Measurements from ENCODE around the gene BCS1L.
A peak's percentile ranks its signal among the peaks of the same experiment; 100 is the strongest.

BCS1L gene

GRCh38 chr2:218659988-218660358, 490 bp downstream of the BCS1L start:
- peaks cover 41% of the 10 kb centered on the region for H3K79me2 ChIP-seq (ENCODE audit: low read length)
- H4K20me1 ChIP-seq (ENCODE audit: insufficient read depth, low read length), result no peaks in the 10 kb centered on the region
- peak overlapping the region; percentile 92 for H3K4me3 ChIP-seq (ENCODE audit: low read length)
- peaks cover 7% of the 10 kb centered on the region for H3K4me1 ChIP-seq (ENCODE audit: low read length)
- H3K36me3 ChIP-seq (replicated peaks; ENCODE audit: low read depth, low read length), result peaks cover 11% of the 10 kb centered on the region
- peak overlapping the region; percentile 98 for H3K4me2 ChIP-seq (ENCODE audit: low read length)
- H2AFZ ChIP-seq (ENCODE audit: low read depth, low read length), result peak overlapping the region; percentile 95
- no peaks in the 10 kb centered on the region for H3K9me3 ChIP-seq (ENCODE audit: insufficient read depth, low read length)
- TF ChIP-seq, protein P1, sequence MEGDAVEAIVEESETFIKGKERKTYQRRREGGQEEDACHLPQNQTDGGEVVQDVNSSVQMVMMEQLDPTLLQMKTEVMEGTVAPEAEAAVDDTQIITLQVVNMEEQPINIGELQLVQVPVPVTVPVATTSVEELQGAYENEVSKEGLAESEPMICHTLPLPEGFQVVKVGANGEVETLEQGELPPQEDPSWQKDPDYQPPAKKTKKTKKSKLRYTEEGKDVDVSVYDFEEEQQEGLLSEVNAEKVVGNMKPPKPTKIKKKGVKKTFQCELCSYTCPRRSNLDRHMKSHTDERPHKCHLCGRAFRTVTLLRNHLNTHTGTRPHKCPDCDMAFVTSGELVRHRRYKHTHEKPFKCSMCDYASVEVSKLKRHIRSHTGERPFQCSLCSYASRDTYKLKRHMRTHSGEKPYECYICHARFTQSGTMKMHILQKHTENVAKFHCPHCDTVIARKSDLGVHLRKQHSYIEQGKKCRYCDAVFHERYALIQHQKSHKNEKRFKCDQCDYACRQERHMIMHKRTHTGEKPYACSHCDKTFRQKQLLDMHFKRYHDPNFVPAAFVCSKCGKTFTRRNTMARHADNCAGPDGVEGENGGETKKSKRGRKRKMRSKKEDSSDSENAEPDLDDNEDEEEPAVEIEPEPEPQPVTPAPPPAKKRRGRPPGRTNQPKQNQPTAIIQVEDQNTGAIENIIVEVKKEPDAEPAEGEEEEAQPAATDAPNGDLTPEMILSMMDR (IDR thresholded peaks at IDR 0.05; ENCODE audit: low read depth, low read length), result no peak
- TF ChIP-seq EZH2phosphoT487 (IDR thresholded peaks at IDR 0.05; ENCODE audit: low read depth), result no peak
- H3K9ac ChIP-seq (ENCODE audit: low read length), result peak overlapping the region; percentile 79
- no peaks in the 10 kb centered on the region for H3K27me3 ChIP-seq (ENCODE audit: low read depth, low read length)
- 0 out of 2 replicates have a peak overlapping the region, but pooled peaks have one; percentile 14 for H3K27ac ChIP-seq (ENCODE audit: low read length)

DNA sequence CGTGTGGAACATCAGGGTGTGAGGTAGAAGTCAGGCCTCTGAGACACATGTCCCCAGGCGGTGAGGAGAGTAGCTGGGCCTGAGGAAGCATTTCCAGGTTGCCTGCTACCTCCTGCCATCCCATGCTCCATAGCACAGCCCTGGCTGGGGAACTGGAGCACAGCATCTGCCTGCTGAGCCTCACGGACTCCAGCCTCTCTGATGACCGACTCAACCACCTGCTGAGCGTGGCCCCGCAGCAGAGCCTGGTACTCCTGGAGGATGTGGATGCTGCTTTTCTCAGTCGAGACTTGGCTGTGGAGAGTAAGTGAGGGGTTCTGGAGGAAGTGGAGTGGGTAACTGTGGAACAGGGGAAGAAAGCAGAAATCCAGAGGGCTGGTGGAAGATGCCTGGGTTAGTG, 2.9 kb downstream of the BCS1L start:
- TF ChIP-seq, protein P1 (IDR thresholded peaks at IDR 0.05; ENCODE audit: low read depth, low read length), result no peak
- TF ChIP-seq EZH2phosphoT487 (IDR thresholded peaks at IDR 0.05; ENCODE audit: low read depth), result no peak
- Histone ChIP-seq H3K27ac (ENCODE audit: low read length) (no peak overlapping the region), H3K4me3 (ENCODE audit: low read length) (no peak overlapping the region), H3K4me2 (ENCODE audit: low read length) (no peak overlapping the region), H4K20me1 (ENCODE audit: insufficient read depth, low read length) (no peaks in the 10 kb centered on the region), H3K4me1 (ENCODE audit: low read length) (peaks cover 7% of the 10 kb centered on the region), H3K79me2 (ENCODE audit: low read length) (peaks cover 36% of the 10 kb centered on the region), H3K27me3 (ENCODE audit: low read depth, low read length) (no peaks in the 10 kb centered on the region), H2AFZ (ENCODE audit: low read depth, low read length) (no peak overlapping the region), H3K36me3 (replicated peaks; ENCODE audit: low read depth, low read length) (peaks cover 4% of the 10 kb centered on the region), H3K9me3 (ENCODE audit: insufficient read depth, low read length) (no peaks in the 10 kb centered on the region), H3K9ac (ENCODE audit: low read length) (no peak overlapping the region)

DNA sequence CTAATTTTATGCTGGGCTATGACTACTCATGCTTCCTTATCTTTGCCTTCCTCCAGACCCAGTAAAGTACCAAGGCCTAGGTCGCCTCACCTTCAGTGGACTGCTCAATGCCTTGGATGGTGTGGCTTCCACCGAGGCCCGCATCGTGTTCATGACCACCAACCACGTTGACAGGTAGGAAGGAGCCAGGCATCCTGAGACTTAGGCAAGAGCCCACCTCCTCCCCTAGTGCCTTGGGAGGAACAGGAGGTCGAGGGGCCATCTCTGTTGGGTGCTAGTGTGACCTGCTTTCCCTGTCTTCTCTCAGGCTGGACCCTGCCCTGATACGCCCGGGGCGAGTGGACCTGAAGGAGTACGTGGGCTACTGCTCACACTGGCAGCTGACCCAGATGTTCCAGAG, 3.3 kb downstream of the BCS1L start:
- H3K9ac ChIP-seq (ENCODE audit: low read length), result no peak overlapping the region

GRCh38 chr2:218663901-218664300, 4.4 kb downstream of the BCS1L start:
- H3K27ac ChIP-seq (ENCODE audit: low read length), result no peak overlapping the region
- no peak overlapping the region for H3K9ac ChIP-seq (ENCODE audit: low read length)
- no peaks in the 10 kb centered on the region for H3K36me3 ChIP-seq (replicated peaks; ENCODE audit: low read depth, low read length)
- H3K9me3 ChIP-seq (ENCODE audit: insufficient read depth, low read length), result no peaks in the 10 kb centered on the region
- peaks cover 21% of the 10 kb centered on the region for H3K79me2 ChIP-seq (ENCODE audit: low read length)
- no peak overlapping the region for H3K4me3 ChIP-seq (ENCODE audit: low read length)
- H4K20me1 ChIP-seq (ENCODE audit: insufficient read depth, low read length), result no peaks in the 10 kb centered on the region
- TF ChIP-seq EZH2phosphoT487 (IDR thresholded peaks at IDR 0.05; ENCODE audit: low read depth), result no peak
- TF ChIP-seq, protein P1 (IDR thresholded peaks at IDR 0.05; ENCODE audit: low read depth, low read length), result no peak
- peaks cover 7% of the 10 kb centered on the region for H3K4me1 ChIP-seq (ENCODE audit: low read length)
- H2AFZ ChIP-seq (ENCODE audit: low read depth, low read length), result no peak overlapping the region
- H3K27me3 ChIP-seq (ENCODE audit: low read depth, low read length), result no peaks in the 10 kb centered on the region
- no peak overlapping the region for H3K4me2 ChIP-seq (ENCODE audit: low read length)

More for the DNA sequence above, 3.3 kb downstream of the BCS1L start:
- H3K36me3 ChIP-seq (replicated peaks; ENCODE audit: low read depth, low read length), result peaks cover 1% of the 10 kb centered on the region
- TF ChIP-seq, protein P1 (IDR thresholded peaks at IDR 0.05; ENCODE audit: low read depth, low read length), result no peak
- H4K20me1 ChIP-seq (ENCODE audit: insufficient read depth, low read length), result no peaks in the 10 kb centered on the region
- peaks cover 32% of the 10 kb centered on the region for H3K79me2 ChIP-seq (ENCODE audit: low read length)
- H3K4me2 ChIP-seq (ENCODE audit: low read length), result no peak overlapping the region
- no peak overlapping the region for H3K27ac ChIP-seq (ENCODE audit: low read length)
- H3K9me3 ChIP-seq (ENCODE audit: insufficient read depth, low read length), result no peaks in the 10 kb centered on the region
- H3K27me3 ChIP-seq (ENCODE audit: low read depth, low read length), result no peaks in the 10 kb centered on the region
- no peak overlapping the region for H2AFZ ChIP-seq (ENCODE audit: low read depth, low read length)
- H3K4me3 ChIP-seq (ENCODE audit: low read length), result no peak overlapping the region
- peaks cover 7% of the 10 kb centered on the region for H3K4me1 ChIP-seq (ENCODE audit: low read length)

Data from OCI-LY3 (cell line).